HG03575 (cell line): ENCODE data around the gene FLNB.

Experiments used
- ATAC-seq: cut with Tn5 transposase; IDR thresholded peaks from one replicate; pipeline ENCODE4 v1.9.1; 2021; ENCODE audit not compliant: unreplicated experiment, insufficient number of reproducible peaks, low FRiP score; ENCODE audit errors: extremely low read depth

Gene FLNB

DNA sequence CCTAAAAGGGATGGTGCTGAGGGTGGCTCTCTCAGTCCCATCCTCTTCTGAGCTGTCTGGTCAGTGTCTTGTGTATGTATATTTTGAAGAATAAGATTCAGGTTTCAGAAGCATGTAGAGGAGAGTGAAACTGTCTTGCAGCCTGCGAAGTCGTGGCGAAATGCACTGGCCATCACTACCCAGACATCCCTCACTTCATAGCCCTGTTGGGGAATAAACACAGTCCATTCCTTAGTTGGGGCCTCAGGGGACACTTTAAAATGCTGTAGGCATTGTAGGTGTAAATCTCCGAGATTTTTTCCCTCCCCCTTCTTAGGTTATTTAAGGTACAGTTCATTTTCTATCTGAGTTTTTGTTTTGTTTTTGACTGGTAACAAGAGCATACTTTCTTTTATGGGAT is 108.8 kb downstream of the FLNB start:
- no peak for ATAC-seq

DNA sequence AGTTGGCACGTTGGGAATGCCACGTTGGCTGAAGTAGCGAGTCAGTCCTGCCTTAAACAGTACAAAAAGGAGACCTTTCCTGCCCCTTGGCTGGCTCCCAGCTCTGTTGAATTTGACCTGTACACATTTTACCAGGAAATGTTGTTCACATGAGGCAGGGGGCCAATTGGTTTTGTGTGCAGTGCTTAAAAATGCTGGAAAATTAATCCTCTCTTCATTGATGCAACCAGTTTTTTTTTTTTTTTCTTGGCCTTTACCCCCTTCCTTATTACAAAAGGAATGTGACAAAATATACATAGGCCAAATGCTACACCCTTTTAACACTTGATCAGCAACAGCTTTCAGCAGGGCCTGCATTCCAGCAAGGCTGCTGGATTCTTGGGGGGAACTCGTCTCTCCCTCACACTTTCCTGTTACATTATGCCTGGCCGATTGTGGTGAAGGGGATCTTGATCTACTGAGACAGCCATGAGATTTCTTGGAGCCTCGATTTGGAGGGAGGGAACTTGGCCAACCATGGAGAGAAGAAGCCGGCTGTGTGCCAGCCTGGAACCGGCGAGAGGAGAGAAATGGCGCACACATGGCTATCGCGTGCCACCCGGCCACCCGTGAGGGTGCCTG is 109.4 kb downstream of the FLNB start:
- no peak for ATAC-seq

GRCh38 chr3:58119186-58119585 is 111.0 kb downstream of the FLNB start:
- ATAC-seq = no peak

DNA sequence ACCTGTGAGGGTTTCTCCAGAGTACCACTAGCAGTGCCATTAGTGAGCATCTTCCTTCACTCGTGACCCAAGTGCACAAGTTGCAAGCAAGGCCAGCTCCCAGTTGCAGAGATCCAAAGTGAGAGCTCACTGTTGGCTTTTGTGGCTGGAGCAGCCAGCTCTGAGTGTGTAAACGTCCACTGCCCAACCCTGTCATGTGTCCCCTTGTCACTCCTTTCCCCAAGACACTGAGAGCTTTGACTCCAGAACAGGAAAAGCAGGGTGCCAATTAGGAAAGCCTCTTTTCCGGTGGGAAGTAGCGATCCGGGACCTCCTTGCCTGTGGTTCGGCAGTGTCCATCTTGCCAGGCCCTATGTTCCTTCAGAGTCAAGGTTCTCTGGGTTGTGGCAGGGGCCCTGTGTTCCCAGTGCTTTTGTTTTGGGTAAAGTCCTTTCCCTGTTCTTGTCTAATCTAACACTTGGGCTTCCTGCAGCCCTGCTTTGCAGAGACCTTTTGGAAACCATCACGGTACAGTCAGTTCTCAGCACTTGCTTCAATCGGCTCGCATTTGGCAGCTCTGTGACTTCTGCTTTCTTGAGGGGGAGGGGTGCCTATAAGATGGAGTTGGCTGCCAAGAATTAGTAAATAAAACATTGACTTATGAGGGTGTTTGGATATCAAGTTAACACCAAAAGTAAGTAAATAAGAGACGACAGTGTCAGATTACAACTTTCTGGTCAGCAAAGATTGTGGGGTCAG is 112.0 kb downstream of the FLNB start:
- ATAC-seq = no peak

DNA sequence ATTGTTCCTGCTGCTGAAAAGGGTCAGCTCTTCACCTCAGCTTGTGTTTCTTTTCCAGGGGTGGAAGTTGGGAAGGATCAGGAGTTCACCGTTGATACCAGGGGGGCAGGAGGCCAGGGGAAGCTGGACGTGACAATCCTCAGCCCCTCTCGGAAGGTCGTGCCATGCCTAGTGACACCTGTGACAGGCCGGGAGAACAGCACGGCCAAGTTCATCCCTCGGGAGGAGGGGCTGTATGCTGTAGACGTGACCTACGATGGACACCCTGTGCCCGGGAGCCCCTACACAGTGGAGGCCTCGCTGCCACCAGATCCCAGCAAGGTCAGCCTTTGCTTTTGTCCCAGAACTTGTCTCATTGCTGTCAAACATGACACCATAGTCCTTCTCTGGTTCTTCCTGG is 113.0 kb downstream of the FLNB start:
- ATAC-seq = no peak

DNA sequence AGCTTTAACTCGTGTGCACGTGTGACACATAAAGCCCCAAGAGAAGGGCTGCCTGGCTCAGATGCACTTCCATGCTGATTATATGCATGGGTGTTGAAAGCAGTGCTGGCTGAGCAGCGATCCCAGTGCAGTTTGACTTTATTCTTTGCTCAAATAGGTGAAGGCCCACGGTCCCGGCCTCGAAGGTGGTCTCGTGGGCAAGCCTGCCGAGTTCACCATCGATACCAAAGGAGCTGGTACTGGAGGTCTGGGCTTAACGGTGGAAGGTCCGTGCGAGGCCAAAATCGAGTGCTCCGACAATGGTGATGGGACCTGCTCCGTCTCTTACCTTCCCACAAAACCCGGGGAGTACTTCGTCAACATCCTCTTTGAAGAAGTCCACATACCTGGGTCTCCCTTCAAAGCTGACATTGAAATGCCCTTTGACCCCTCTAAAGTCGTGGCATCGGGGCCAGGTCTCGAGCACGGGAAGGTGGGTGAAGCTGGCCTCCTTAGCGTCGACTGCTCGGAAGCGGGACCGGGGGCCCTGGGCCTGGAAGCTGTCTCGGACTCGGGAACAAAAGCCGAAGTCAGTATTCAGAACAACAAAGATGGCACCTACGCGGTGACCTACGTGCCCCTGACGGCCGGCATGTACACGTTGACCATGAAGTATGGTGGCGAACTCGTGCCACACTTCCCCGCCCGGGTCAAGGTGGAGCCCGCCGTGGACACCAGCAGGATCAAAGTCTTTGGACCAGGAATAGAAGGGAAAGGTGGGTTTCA is 114.9 kb downstream of the FLNB start:
- no peak for ATAC-seq

DNA sequence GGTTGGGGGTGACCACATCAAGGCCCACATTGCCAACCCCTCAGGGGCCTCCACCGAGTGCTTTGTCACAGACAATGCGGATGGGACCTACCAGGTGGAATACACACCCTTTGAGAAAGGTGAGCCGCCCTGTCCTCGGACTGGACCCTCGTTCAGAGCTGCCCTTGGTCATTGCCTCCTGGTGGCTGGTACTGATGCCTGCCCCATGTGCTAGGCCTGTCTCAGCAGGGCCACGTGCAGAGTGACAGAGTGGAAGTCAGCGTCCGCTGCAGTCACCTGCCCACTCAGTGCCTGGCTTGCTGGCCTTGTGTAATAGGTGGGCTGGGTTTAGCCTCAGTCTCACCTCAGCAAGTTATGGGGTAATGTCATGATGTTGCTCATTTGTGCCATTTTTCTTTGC is 116.2 kb downstream of the FLNB start:
- ATAC-seq = no peak

- no peak for ATAC-seq
These were observed 121.0 kb downstream of the FLNB start for GRCh38 chr3:58129041-58129770.

DNA sequence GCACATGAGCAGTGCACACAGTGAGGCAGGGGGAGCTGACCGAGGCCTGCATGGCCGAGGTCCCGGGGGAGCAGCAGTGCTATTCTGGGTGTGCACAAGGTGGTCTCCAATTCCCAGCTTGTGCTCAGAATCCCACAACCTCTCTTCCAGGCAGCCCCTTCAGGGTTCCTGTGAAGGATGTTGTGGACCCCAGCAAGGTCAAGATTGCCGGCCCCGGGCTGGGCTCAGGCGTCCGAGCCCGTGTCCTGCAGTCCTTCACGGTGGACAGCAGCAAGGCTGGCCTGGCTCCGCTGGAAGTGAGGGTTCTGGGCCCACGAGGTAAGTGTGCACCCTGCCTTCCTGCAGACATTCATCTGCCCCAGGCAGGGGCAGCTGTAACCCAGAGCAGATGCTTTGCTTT is 122.4 kb downstream of the FLNB start:
- ATAC-seq = no peak

- ATAC-seq = no peak
These were observed 123.0 kb downstream of the FLNB start for GRCh38 chr3:58131101-58131825.

GRCh38 chr3:58132850-58133249 is 124.6 kb downstream of the FLNB start:
- no peak for ATAC-seq

GRCh38 chr3:58134468-58134867 is 126.2 kb downstream of the FLNB start:
- no peak for ATAC-seq

GRCh38 chr3:58135712-58136543 is 127.7 kb downstream of the FLNB start:
- no peak for ATAC-seq

GRCh38 chr3:58137306-58137705 is 129.1 kb downstream of the FLNB start:
- no peak for ATAC-seq

DNA sequence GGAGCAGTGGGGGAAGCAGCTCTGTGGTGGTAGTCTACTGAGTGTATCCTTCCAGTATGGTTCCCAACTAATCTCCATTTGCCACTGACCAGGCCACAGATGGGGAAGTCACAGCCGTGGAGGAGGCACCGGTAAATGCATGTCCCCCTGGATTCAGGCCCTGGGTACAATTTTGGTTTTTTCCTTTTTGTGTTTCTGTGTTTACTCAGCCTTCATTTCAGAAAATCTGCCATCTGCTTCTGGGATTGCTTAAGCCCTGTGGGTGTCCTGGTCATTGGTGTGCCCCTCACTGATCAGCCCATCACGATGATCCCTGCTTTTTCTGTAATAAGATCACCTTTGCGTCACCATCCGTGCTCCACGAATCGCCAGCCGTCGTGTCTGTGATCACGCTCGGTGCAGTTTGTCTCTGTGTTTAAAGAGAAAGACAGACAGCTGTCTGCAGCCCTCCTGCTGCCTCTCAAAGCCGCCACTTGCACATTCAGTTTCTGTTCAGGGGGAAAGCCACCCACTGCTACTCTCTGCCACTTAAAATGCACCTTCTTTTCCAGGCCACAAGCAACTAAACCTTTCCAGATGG is 133.6 kb downstream of the FLNB start:
- ATAC-seq = no peak

- no peak for ATAC-seq
These were observed 135.3 kb downstream of the FLNB start for GRCh38 chr3:58143417-58144055.
